Colonic mucosa (tissue), 4 donors: ENCODE results near the gene C16orf74. TPM values are rescaled to one million over a fixed set of nuclear protein-coding genes. Genes with fewer than 3 reads are reported as not detected.
A peak's percentile ranks its signal among the peaks of the same experiment; 100 is the strongest.

Experiments used
- DNase-seq: peaks from one replicate; pipeline ENCODE4 v3.0.0-alpha.2; 2020
- H3K27ac ChIP-seq: fragments of 200-600 bp; one replicate; pipeline ENCODE4 v1.8.0; 2021
- H3K27me3 ChIP-seq: fragments of 200-600 bp; one replicate; pipeline ENCODE4 v1.8.0; 2021
- H3K36me3 ChIP-seq: fragments of 200-600 bp; one replicate; pipeline ENCODE4 v1.8.0; 2021
- H3K4me1 ChIP-seq: fragments of 200-600 bp; one replicate; pipeline ENCODE4 v1.8.0; 2021; ENCODE audit warnings: mild to moderate bottlenecking
- H3K4me3 ChIP-seq: fragments of 200-600 bp; one replicate; pipeline ENCODE4 v1.8.0; 2021
- H3K9ac ChIP-seq, 2 donors: one replicate each; pipeline ENCODE4 v1.7.0; 2013; ENCODE audit warnings: control low read depth in 2 of 2, low read depth in 2 of 2, low read length in 2 of 2
- H3K9me3 ChIP-seq: fragments of 200-600 bp; one replicate; pipeline ENCODE4 v1.8.0; 2021
- CTCF ChIP-seq: fragments of 200-600 bp; IDR thresholded peaks from one replicate; pipeline ENCODE4 v1.8.0; 2022; ENCODE audit warnings: antibody characterized with exemption, mild to moderate bottlenecking
- intact Hi-C: fragments of 100-400 bp; cut with DNase I; formaldehyde crosslinking; loops from one replicate; pipeline ENCODE4 v1.14.1; 2022
- total RNA-seq, 2 donors: library from RNA; stranded (reverse); fragmentation: NEBNext Ultra II Directional in 1 of 2; extraction: Animal tissue kit (Norgen Biotek cat#: 25700) in 1 of 2; gene quantifications; one replicate each; pipeline ENCODE4 v1.2.1, GENCODE V29; 2021
- donor health status: healthy.
- donor health status: DM: no; HTN: no; CAD: no.
- donor health status: DM: no; HTN: no; CAD: no.

The C16orf74 gene
- total RNA-seq, 2 donors from 2014 or later, result 0.37 to 0.96 TPM

GRCh38 chr16:85781695-85782370 is 30.9 kb upstream of the C16orf74 start:
- Histone ChIP-seq H3K9ac (no peak overlapping the region), H3K9me3 (no peaks in the 10 kb centered on the region), H3K36me3 (no peaks in the 10 kb centered on the region), H3K4me1 (no peaks in the 10 kb centered on the region), H3K27ac (no peak overlapping the region), H3K4me3 (no peak overlapping the region), H3K27me3 (no peaks in the 10 kb centered on the region)
- intact Hi-C loops, result no loop called here
- TF ChIP-seq CTCF, result no peak
- DNase-seq, result peak; percentile 24

GRCh38 chr16:85781156-85781555 is 30.3 kb upstream of the C16orf74 start:
- Histone ChIP-seq H3K4me3 (no peak overlapping the region), H3K27ac (no peak overlapping the region), H3K9me3 (no peaks in the 10 kb centered on the region), H3K4me1 (no peaks in the 10 kb centered on the region), H3K9ac (no peak overlapping the region), H3K36me3 (no peaks in the 10 kb centered on the region), H3K27me3 (no peaks in the 10 kb centered on the region)
- DNase-seq, result no peak
- intact Hi-C loops, result no loop called here
- TF ChIP-seq CTCF, result no peak

- DNase-seq, result no peak
- Histone ChIP-seq H3K27me3 (no peaks in the 10 kb centered on the region), H3K4me3 (no peak overlapping the region), H3K9me3 (no peaks in the 10 kb centered on the region), H3K36me3 (no peaks in the 10 kb centered on the region), H3K9ac (no peak overlapping the region), H3K4me1 (no peaks in the 10 kb centered on the region), H3K27ac (no peak overlapping the region)
- TF ChIP-seq CTCF, result no peak
- intact Hi-C loops, result no loop called here
Measured at GRCh38 chr16:85780281-85780680, 29.4 kb upstream of the C16orf74 start.

DNA sequence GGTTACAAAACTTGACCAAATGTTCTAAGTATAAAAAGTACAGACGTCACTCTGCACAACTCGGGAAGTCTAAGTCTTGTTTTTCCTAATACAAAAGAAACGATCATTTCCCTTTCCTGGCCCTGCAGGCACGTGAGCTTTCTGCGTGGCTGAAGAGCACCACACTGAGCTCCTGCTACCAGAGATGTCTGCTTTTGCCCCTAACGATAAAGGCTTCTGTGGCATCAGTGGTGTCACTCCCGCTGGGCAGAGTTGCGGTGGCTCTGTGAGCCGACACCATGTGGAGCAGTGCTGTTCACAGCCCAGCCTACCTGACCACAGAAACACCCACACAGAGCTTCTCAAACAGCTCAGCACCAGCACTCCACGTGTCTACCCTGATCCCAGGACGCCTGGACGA is 28.0 kb upstream of the C16orf74 start:
- Histone ChIP-seq H3K9ac (no peak overlapping the region), H3K36me3 (no peaks in the 10 kb centered on the region), H3K27me3 (no peaks in the 10 kb centered on the region), H3K4me1 (no peaks in the 10 kb centered on the region), H3K27ac (no peak overlapping the region), H3K4me3 (no peak overlapping the region), H3K9me3 (no peaks in the 10 kb centered on the region)
- DNase-seq, result no peak
- TF ChIP-seq CTCF, result no peak
- intact Hi-C loops, result no loop called here

- no peaks in the 10 kb centered on the region for H3K36me3 ChIP-seq
- H3K9me3 ChIP-seq, result no peaks in the 10 kb centered on the region
- H3K4me3 ChIP-seq, result no peak overlapping the region
- DNase-seq, result no peak
- H3K27ac ChIP-seq, result no peak overlapping the region
- intact Hi-C loops, result no loop called here
- no peaks in the 10 kb centered on the region for H3K4me1 ChIP-seq
- H3K27me3 ChIP-seq, result no peaks in the 10 kb centered on the region
- no peak overlapping the region for H3K9ac ChIP-seq
- no peak for TF ChIP-seq CTCF
Measured at GRCh38 chr16:85777583-85778310, 26.9 kb upstream of the C16orf74 start.
